ENCODE measurements around the gene BCAS3.

DNA sequence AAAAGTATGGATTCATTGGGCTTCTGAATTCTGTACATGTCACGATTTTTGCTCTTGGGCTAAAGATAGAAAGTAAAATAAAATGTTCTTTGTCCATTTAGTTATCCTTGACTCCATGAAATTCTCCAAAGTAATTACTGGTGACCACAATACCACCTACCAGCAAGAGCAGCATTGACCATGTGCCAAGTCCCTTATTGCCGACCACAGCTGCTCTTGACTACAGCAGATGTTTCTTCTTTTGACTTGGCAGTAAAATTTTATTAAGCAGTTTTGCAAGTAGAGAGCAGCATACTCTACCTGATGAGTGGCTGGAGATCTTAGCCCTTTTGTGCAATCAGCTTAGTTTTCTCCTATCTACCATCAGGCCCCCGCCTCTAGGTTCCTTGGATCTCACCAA, 569.8 kb downstream of the BCAS3 start:
- TF ChIP-seq RAD21 (conservative IDR thresholded peaks at IDR 0.05): no peak
- no peak for TF ChIP-seq CTCF (IDR thresholded peaks at IDR 0.05; ENCODE audit: poor library complexity, severe bottlenecking)
- TF ChIP-seq SMC3 (conservative IDR thresholded peaks at IDR 0.05; ENCODE audit: poor library complexity): no peak
- TF ChIP-seq TAF1 (IDR thresholded peaks at IDR 0.05; ENCODE audit: low read depth): no peak
